ENCODE measurements around the gene UTP20.
A peak's percentile ranks its signal among the peaks of the same experiment; 100 is the strongest.

GRCh38 chr12:101414533-101415119, 134.7 kb downstream of the UTP20 start:
- TF ChIP-seq CTCF (IDR thresholded peaks at IDR 0.05; ENCODE audit: insufficient read depth, low read depth, low read length), result peak; percentile 60
- TF ChIP-seq EZH2 (IDR thresholded peaks at IDR 0.05; ENCODE audit: insufficient read depth, low read length), result no peak
